ENCODE results near the gene ELOVL7. TPM values are rescaled to one million over a fixed set of nuclear protein-coding genes. Genes with fewer than 3 reads are reported as not detected.

The ELOVL7 gene
- total and polyA plus RNA-seq, 2 of the 4 experiments (the other 2 are of a cell fraction), result 0.18 TPM; not detected in 1

DNA sequence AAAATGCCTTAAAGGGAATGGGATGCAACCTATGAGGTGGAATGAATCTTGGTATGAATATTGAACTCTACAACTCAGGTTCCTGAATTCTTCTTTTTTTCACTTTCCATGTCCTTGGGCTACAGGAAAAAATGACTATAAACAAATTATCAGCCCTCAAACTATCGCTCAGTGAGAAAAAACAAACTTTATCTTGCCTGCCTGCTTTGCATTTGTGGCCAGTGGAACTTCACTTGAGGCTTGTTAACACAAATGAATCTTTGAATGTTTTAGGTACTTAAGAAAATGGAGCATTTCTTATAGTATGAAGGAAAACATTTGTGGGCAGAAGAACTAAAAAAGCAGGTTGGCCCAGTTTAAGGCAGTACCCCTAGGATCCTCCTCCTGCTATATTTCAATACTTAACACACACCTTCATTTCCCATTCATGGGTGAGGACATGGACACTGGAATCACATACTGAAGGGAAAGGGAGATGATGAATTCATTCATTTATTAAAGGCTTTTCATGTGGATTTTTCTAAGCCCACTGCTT lies 34.1 kb downstream of the ELOVL7 start:
- H3K79me1 ChIP-seq (ENCODE audit: low read depth in 1 of 2, low read length in 2 of 2), result no peaks in the 10 kb centered on the region
- no peak overlapping the region for H3K14ac ChIP-seq (replicated peaks; ENCODE audit: low read depth, low read length)
- H3K27ac ChIP-seq (ENCODE audit: insufficient read depth, low read length), result no peak overlapping the region
- no peaks in the 10 kb centered on the region for H3K27me3 ChIP-seq (ENCODE audit: control insufficient read depth, insufficient read depth, low read length)
- no peak overlapping the region for H2BK20ac ChIP-seq (ENCODE audit: low read depth, low read length)
- dilution Hi-C loops (cut with HindIII; ENCODE audit: low sequenced_read_pairs, unreplicated experiment), result no loop called here
- H2BK15ac ChIP-seq (ENCODE audit: low read depth, low read length), result no peak overlapping the region
- POLR2A ChIA-PET (ENCODE audit: unreplicated experiment), result no interaction called here
- no peaks in the 10 kb centered on the region for H3K36me3 ChIP-seq (ENCODE audit: control insufficient read depth, insufficient read depth, low read length)
- CTCF ChIA-PET, result no interaction called here
- H3K4ac ChIP-seq (ENCODE audit: low read depth, low read length), result no peak overlapping the region
- no peaks in the 10 kb centered on the region for H4K20me1 ChIP-seq (ENCODE audit: insufficient read depth, low read length)
- H3K23ac ChIP-seq (ENCODE audit: low read depth, low read length), result no peak overlapping the region
- BruUV-seq (replicated peaks), result no TSS peak
- no peak for DNase-seq
- no peak overlapping the region for H4K5ac ChIP-seq (ENCODE audit: low read depth, low read length)
- no peaks in the 10 kb centered on the region for H3K4me1 ChIP-seq (ENCODE audit: control insufficient read depth, insufficient read depth, low read length)
- no peak overlapping the region for H2AK5ac ChIP-seq (ENCODE audit: low read depth, low read length)
- intact Hi-C loops (cut with micrococcal nuclease), result no loop called here
- H3K9me1 ChIP-seq (ENCODE audit: insufficient read depth, low read length), result no peaks in the 10 kb centered on the region
- no peak overlapping the region for H4K91ac ChIP-seq (ENCODE audit: insufficient read depth, low read depth, low read length)
- no peaks in the 10 kb centered on the region for H3K9me3 ChIP-seq (ENCODE audit: control insufficient read depth, insufficient read depth, low read length)
- H2BK120ac ChIP-seq (ENCODE audit: low read depth, low read length), result no peak overlapping the region
- TF ChIP-seq MAFK (IDR thresholded peaks at IDR 0.05; ENCODE audit: low read depth, low read length) (no peak), POLR2A (IDR thresholded peaks at IDR 0.05; ENCODE audit: low read depth, low read length) (no peak), CHD1 (IDR thresholded peaks at IDR 0.05; ENCODE audit: low read depth, low read length) (no peak), MAZ (IDR thresholded peaks at IDR 0.05; ENCODE audit: borderline replicate concordance, low read depth, low read length) (no peak), CEBPB (IDR thresholded peaks at IDR 0.05; ENCODE audit: low read depth, low read length) (no peak), RFX5 (IDR thresholded peaks at IDR 0.05; ENCODE audit: low read depth, low read length) (no peak), SMC3 (IDR thresholded peaks at IDR 0.05; ENCODE audit: low read depth, low read length) (no peak), FOS (IDR thresholded peaks at IDR 0.05; ENCODE audit: low read depth, low read length) (no peak), BHLHE40 (IDR thresholded peaks at IDR 0.05; ENCODE audit: low read depth, low read length) (no peak), RCOR1 (IDR thresholded peaks at IDR 0.05; ENCODE audit: insufficient replicate concordance, low read length) (no peak), ELK1 (IDR thresholded peaks at IDR 0.05; ENCODE audit: borderline replicate concordance, low read depth, low read length) (no peak), NFE2L2 (IDR thresholded peaks at IDR 0.05; ENCODE audit: low read depth, low read length) (no peak), MXI1 (IDR thresholded peaks at IDR 0.05; ENCODE audit: borderline replicate concordance, low read depth, low read length) (no peak), RAD21 (IDR thresholded peaks at IDR 0.05; ENCODE audit: low read length) (no peak)
- TF ChIP-seq, protein P1, sequence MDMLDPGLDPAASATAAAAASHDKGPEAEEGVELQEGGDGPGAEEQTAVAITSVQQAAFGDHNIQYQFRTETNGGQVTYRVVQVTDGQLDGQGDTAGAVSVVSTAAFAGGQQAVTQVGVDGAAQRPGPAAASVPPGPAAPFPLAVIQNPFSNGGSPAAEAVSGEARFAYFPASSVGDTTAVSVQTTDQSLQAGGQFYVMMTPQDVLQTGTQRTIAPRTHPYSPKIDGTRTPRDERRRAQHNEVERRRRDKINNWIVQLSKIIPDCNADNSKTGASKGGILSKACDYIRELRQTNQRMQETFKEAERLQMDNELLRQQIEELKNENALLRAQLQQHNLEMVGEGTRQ (IDR thresholded peaks at IDR 0.05; ENCODE audit: low read depth, low read length), result no peak
- TF ChIP-seq, protein P2, sequence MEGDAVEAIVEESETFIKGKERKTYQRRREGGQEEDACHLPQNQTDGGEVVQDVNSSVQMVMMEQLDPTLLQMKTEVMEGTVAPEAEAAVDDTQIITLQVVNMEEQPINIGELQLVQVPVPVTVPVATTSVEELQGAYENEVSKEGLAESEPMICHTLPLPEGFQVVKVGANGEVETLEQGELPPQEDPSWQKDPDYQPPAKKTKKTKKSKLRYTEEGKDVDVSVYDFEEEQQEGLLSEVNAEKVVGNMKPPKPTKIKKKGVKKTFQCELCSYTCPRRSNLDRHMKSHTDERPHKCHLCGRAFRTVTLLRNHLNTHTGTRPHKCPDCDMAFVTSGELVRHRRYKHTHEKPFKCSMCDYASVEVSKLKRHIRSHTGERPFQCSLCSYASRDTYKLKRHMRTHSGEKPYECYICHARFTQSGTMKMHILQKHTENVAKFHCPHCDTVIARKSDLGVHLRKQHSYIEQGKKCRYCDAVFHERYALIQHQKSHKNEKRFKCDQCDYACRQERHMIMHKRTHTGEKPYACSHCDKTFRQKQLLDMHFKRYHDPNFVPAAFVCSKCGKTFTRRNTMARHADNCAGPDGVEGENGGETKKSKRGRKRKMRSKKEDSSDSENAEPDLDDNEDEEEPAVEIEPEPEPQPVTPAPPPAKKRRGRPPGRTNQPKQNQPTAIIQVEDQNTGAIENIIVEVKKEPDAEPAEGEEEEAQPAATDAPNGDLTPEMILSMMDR (conservative IDR thresholded peaks at IDR 0.05; ENCODE audit: low read depth, low read length), result no peak
- no peak overlapping the region for H4K8ac ChIP-seq (ENCODE audit: low read depth in 2 of 2, low read length in 2 of 2)
- in situ Hi-C loops (cut with MboI; ENCODE audit: low sequenced_read_pairs), result no loop called here
- no peak overlapping the region for H2BK5ac ChIP-seq (ENCODE audit: low read depth, low read length, poor library complexity, severe bottlenecking)
- H3K56ac ChIP-seq (ENCODE audit: extremely low read depth, insufficient read depth, low read length), result no peak overlapping the region
- no CpG with 5 or more reads among the region's 1 CpG for WGBS, 2 experiments (ENCODE audit: extremely low coverage in 2 of 2, insufficient read length in 1 of 2)
- no peak overlapping the region for H3K9ac ChIP-seq (ENCODE audit: low read depth, low read length)
- no peak overlapping the region for H3K4me3 ChIP-seq (ENCODE audit: insufficient read depth, low read depth, low read length)
- H3K4me2 ChIP-seq (ENCODE audit: low read depth, low read length), result no peak overlapping the region
- H2AK9ac ChIP-seq (replicated peaks; ENCODE audit: low read depth, low read length, poor library complexity), result no peak overlapping the region
- H2AFZ ChIP-seq (replicated peaks; ENCODE audit: low read length, poor library complexity), result no peak overlapping the region
- ATAC-seq (ENCODE audit: low read depth), result no peak
- no peak overlapping the region for H3K18ac ChIP-seq (ENCODE audit: low read depth, low read length)

Data from IMR-90 (cell line).